ENCODE measurements around the gene KLK11.

GRCh38 chr19:51025809-51026553 is 435 bp downstream of the KLK11 start:
- TF ChIP-seq PKNOX1 (IDR thresholded peaks at IDR 0.05) (no peak), RFX5 (IDR thresholded peaks at IDR 0.05; ENCODE audit: low read depth, low read length) (no peak), BACH1 (IDR thresholded peaks at IDR 0.05; ENCODE audit: borderline replicate concordance) (no peak), SP1 (IDR thresholded peaks at IDR 0.05; ENCODE audit: low read depth, low read length) (no peak)
- TF ChIP-seq, protein P1, sequence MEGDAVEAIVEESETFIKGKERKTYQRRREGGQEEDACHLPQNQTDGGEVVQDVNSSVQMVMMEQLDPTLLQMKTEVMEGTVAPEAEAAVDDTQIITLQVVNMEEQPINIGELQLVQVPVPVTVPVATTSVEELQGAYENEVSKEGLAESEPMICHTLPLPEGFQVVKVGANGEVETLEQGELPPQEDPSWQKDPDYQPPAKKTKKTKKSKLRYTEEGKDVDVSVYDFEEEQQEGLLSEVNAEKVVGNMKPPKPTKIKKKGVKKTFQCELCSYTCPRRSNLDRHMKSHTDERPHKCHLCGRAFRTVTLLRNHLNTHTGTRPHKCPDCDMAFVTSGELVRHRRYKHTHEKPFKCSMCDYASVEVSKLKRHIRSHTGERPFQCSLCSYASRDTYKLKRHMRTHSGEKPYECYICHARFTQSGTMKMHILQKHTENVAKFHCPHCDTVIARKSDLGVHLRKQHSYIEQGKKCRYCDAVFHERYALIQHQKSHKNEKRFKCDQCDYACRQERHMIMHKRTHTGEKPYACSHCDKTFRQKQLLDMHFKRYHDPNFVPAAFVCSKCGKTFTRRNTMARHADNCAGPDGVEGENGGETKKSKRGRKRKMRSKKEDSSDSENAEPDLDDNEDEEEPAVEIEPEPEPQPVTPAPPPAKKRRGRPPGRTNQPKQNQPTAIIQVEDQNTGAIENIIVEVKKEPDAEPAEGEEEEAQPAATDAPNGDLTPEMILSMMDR (IDR thresholded peaks at IDR 0.05 in 2 of 3, conservative IDR thresholded peaks at IDR 0.05 in 1 of 3; ENCODE audit: control insufficient read depth in 2 of 3, extremely low read depth in 1 of 3, insufficient read depth in 1 of 3, low read depth in 3 of 3, low read length in 3 of 3) = no peak
